ENCODE results near the gene IL3. TPM values are rescaled to one million over a fixed set of nuclear protein-coding genes. Genes with fewer than 3 reads are reported as not detected.

Gene IL3
- total and polyA plus RNA-seq, 2 of the 4 experiments (the other 2 are of a cell fraction) = not detected

DNA sequence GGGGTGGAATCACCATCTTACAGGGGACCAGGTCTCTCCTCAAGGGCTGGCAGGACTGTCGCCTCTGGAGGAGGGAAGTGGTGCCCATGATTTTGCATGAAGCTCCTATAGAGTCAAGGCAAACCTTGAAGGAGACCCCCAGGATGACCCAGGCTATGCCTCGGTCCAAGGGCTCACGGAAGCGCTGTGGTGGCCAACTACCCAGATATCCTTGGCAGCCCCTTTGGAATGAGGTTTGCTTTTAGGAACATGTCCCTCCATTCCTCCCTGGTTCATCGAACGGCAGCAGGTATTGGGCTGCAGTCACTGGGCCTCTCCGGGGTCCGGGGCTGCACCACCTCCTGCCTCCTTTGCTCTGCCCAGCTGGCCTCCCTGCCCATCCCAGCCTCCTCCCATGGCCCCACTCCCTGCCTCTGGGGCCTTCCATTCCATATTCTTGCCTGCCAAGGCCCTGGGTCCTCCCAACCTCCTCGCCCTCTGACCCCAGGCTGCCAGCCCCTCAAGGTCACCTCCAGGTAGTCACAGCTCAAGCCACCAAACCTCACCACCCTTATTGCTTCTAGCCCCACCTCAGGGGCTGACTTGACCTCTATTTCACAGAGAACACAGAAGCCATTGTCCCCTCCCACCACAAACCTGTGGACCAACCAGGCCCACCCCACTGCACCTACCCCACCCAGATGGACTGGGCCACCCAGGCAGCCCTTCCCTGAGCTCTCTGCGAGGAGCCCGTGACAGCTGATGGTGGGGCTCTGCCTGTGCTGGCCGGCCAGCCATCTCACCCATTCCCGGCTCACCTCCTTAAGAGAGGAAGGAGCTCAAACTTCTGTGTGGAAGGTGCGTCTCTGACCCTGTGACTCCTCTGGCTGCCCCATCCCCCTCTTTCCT, 3.6 kb upstream of the IL3 start:
- no peak overlapping the region for H3K4me3 ChIP-seq (ENCODE audit: insufficient read depth, low read depth, low read length)
- H3K27ac ChIP-seq (ENCODE audit: insufficient read depth, low read length) = no peak overlapping the region
- intact Hi-C loops (cut with micrococcal nuclease) (no loop called here), in situ Hi-C loops (cut with MboI; ENCODE audit: low sequenced_read_pairs) (no loop called here), dilution Hi-C loops (cut with HindIII; ENCODE audit: low sequenced_read_pairs, unreplicated experiment) (no loop called here)
- no peak overlapping the region for H4K5ac ChIP-seq (ENCODE audit: low read depth, low read length)
- H2BK120ac ChIP-seq (ENCODE audit: low read depth, low read length) = no peak overlapping the region
- no peak overlapping the region for H2AFZ ChIP-seq (replicated peaks; ENCODE audit: low read length, poor library complexity)
- 74% methylated on average over 6 of the region's 14 CpGs; no CpG with 5 or more reads in 1 of the 2 experiments for WGBS, 2 experiments (ENCODE audit: extremely low coverage in 2 of 2, insufficient read length in 1 of 2)
- CTCF ChIA-PET = no interaction called here
- H3K4ac ChIP-seq (ENCODE audit: low read depth, low read length) = no peak overlapping the region
- H3K23ac ChIP-seq (ENCODE audit: low read depth, low read length) = no peak overlapping the region
- H4K20me1 ChIP-seq (ENCODE audit: insufficient read depth, low read length) = no peaks in the 10 kb centered on the region
- H2AK5ac ChIP-seq (ENCODE audit: low read depth, low read length) = no peak overlapping the region
- no peak for DNase-seq
- no peak overlapping the region for H2AK9ac ChIP-seq (replicated peaks; ENCODE audit: low read depth, low read length, poor library complexity)
- H3K4me1 ChIP-seq (ENCODE audit: control insufficient read depth, insufficient read depth, low read length) = no peaks in the 10 kb centered on the region
- no peaks in the 10 kb centered on the region for H3K9me3 ChIP-seq (ENCODE audit: control insufficient read depth, insufficient read depth, low read length)
- no peak overlapping the region for H4K8ac ChIP-seq (ENCODE audit: low read depth in 2 of 2, low read length in 2 of 2)
- H3K14ac ChIP-seq (replicated peaks; ENCODE audit: low read depth, low read length) = no peak overlapping the region
- BruUV-seq (replicated peaks) = no TSS peak
- no peaks in the 10 kb centered on the region for H3K79me1 ChIP-seq (ENCODE audit: low read depth in 1 of 2, low read length in 2 of 2)
- H3K9me1 ChIP-seq (ENCODE audit: insufficient read depth, low read length) = no peaks in the 10 kb centered on the region
- H3K36me3 ChIP-seq (ENCODE audit: control insufficient read depth, insufficient read depth, low read length) = no peaks in the 10 kb centered on the region
- no peak overlapping the region for H3K4me2 ChIP-seq (ENCODE audit: low read depth, low read length)
- no peak overlapping the region for H2BK20ac ChIP-seq (ENCODE audit: low read depth, low read length)
- H2BK5ac ChIP-seq (ENCODE audit: low read depth, low read length, poor library complexity, severe bottlenecking) = no peak overlapping the region
- peaks cover 32% of the 10 kb centered on the region for H3K27me3 ChIP-seq (ENCODE audit: control insufficient read depth, insufficient read depth, low read length)
- H4K91ac ChIP-seq (ENCODE audit: insufficient read depth, low read depth, low read length) = no peak overlapping the region
- H3K18ac ChIP-seq (ENCODE audit: low read depth, low read length) = no peak overlapping the region
- no peak overlapping the region for H2BK15ac ChIP-seq (ENCODE audit: low read depth, low read length)
- ATAC-seq (ENCODE audit: low read depth) = no peak
- POLR2A ChIA-PET (ENCODE audit: unreplicated experiment) = no interaction called here
- H3K56ac ChIP-seq (ENCODE audit: extremely low read depth, insufficient read depth, low read length) = no peak overlapping the region
- H3K9ac ChIP-seq (ENCODE audit: low read depth, low read length) = no peak overlapping the region
- no peak for TF ChIP-seq BHLHE40 (IDR thresholded peaks at IDR 0.05; ENCODE audit: low read depth, low read length)
- no peak for TF ChIP-seq MAZ (IDR thresholded peaks at IDR 0.05; ENCODE audit: borderline replicate concordance, low read depth, low read length)
- TF ChIP-seq SMC3 (IDR thresholded peaks at IDR 0.05; ENCODE audit: low read depth, low read length) = no peak
- no peak for TF ChIP-seq MAFK (IDR thresholded peaks at IDR 0.05; ENCODE audit: low read depth, low read length)
- no peak for TF ChIP-seq RFX5 (IDR thresholded peaks at IDR 0.05; ENCODE audit: low read depth, low read length)
- no peak for TF ChIP-seq NFE2L2 (IDR thresholded peaks at IDR 0.05; ENCODE audit: low read depth, low read length)
- no peak for TF ChIP-seq POLR2A (IDR thresholded peaks at IDR 0.05; ENCODE audit: low read depth, low read length)
- TF ChIP-seq RAD21 (IDR thresholded peaks at IDR 0.05; ENCODE audit: low read length) = no peak
- TF ChIP-seq, protein P1, sequence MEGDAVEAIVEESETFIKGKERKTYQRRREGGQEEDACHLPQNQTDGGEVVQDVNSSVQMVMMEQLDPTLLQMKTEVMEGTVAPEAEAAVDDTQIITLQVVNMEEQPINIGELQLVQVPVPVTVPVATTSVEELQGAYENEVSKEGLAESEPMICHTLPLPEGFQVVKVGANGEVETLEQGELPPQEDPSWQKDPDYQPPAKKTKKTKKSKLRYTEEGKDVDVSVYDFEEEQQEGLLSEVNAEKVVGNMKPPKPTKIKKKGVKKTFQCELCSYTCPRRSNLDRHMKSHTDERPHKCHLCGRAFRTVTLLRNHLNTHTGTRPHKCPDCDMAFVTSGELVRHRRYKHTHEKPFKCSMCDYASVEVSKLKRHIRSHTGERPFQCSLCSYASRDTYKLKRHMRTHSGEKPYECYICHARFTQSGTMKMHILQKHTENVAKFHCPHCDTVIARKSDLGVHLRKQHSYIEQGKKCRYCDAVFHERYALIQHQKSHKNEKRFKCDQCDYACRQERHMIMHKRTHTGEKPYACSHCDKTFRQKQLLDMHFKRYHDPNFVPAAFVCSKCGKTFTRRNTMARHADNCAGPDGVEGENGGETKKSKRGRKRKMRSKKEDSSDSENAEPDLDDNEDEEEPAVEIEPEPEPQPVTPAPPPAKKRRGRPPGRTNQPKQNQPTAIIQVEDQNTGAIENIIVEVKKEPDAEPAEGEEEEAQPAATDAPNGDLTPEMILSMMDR (conservative IDR thresholded peaks at IDR 0.05; ENCODE audit: low read depth, low read length) = no peak
- TF ChIP-seq RCOR1 (IDR thresholded peaks at IDR 0.05; ENCODE audit: insufficient replicate concordance, low read length) = no peak
- TF ChIP-seq MXI1 (IDR thresholded peaks at IDR 0.05; ENCODE audit: borderline replicate concordance, low read depth, low read length) = no peak
- no peak for TF ChIP-seq CEBPB (IDR thresholded peaks at IDR 0.05; ENCODE audit: low read depth, low read length)
- TF ChIP-seq, protein P2, sequence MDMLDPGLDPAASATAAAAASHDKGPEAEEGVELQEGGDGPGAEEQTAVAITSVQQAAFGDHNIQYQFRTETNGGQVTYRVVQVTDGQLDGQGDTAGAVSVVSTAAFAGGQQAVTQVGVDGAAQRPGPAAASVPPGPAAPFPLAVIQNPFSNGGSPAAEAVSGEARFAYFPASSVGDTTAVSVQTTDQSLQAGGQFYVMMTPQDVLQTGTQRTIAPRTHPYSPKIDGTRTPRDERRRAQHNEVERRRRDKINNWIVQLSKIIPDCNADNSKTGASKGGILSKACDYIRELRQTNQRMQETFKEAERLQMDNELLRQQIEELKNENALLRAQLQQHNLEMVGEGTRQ (IDR thresholded peaks at IDR 0.05; ENCODE audit: low read depth, low read length) = no peak
- no peak for TF ChIP-seq CHD1 (IDR thresholded peaks at IDR 0.05; ENCODE audit: low read depth, low read length)
- TF ChIP-seq, protein P3, sequence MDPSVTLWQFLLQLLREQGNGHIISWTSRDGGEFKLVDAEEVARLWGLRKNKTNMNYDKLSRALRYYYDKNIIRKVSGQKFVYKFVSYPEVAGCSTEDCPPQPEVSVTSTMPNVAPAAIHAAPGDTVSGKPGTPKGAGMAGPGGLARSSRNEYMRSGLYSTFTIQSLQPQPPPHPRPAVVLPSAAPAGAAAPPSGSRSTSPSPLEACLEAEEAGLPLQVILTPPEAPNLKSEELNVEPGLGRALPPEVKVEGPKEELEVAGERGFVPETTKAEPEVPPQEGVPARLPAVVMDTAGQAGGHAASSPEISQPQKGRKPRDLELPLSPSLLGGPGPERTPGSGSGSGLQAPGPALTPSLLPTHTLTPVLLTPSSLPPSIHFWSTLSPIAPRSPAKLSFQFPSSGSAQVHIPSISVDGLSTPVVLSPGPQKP (IDR thresholded peaks at IDR 0.05; ENCODE audit: borderline replicate concordance, low read depth, low read length) = no peak
